PFSK-1 (cell line): Measurements from ENCODE around the gene PPP2CA.

Experiments
- FOXP2 ChIP-seq: optimal IDR thresholded peaks from 2 replicates; pipeline ENCODE3; 2011; ENCODE audit warnings: borderline replicate concordance, control low read depth, inconsistent platforms; ENCODE audit not compliant: insufficient read depth; ENCODE audit errors: extremely low read length, extremely low read depth
- POLR2AphosphoS5 ChIP-seq: IDR thresholded peaks from 2 replicates; pipeline ENCODE4 v1.6.1; 2012; ENCODE audit warnings: low read depth, mild to moderate bottlenecking, control low read depth, low read length, moderate library complexity
- SIN3A ChIP-seq: IDR thresholded peaks from 2 replicates; pipeline ENCODE4 v1.6.1; 2012; ENCODE audit warnings: mild to moderate bottlenecking, low read length, moderate library complexity, borderline replicate concordance; ENCODE audit not compliant: insufficient read depth
- TF ChIP-seq, protein P1 (sequence below), 2 experiments: IDR thresholded peaks; 2 replicates each; pipeline versions ENCODE4 v1.6.1 to v1.8.0; 2011 to 2012; ENCODE audit warnings: low read depth in 2 of 2, low read length in 2 of 2, control low read depth in 1 of 2, inconsistent platforms in 1 of 2, mild to moderate bottlenecking in 1 of 2, moderate library complexity in 1 of 2; ENCODE audit not compliant: insufficient read depth in 1 of 2

- TF ChIP-seq POLR2AphosphoS5 (no peak), FOXP2 (no peak), SIN3A (no peak)
- TF ChIP-seq, protein P1, sequence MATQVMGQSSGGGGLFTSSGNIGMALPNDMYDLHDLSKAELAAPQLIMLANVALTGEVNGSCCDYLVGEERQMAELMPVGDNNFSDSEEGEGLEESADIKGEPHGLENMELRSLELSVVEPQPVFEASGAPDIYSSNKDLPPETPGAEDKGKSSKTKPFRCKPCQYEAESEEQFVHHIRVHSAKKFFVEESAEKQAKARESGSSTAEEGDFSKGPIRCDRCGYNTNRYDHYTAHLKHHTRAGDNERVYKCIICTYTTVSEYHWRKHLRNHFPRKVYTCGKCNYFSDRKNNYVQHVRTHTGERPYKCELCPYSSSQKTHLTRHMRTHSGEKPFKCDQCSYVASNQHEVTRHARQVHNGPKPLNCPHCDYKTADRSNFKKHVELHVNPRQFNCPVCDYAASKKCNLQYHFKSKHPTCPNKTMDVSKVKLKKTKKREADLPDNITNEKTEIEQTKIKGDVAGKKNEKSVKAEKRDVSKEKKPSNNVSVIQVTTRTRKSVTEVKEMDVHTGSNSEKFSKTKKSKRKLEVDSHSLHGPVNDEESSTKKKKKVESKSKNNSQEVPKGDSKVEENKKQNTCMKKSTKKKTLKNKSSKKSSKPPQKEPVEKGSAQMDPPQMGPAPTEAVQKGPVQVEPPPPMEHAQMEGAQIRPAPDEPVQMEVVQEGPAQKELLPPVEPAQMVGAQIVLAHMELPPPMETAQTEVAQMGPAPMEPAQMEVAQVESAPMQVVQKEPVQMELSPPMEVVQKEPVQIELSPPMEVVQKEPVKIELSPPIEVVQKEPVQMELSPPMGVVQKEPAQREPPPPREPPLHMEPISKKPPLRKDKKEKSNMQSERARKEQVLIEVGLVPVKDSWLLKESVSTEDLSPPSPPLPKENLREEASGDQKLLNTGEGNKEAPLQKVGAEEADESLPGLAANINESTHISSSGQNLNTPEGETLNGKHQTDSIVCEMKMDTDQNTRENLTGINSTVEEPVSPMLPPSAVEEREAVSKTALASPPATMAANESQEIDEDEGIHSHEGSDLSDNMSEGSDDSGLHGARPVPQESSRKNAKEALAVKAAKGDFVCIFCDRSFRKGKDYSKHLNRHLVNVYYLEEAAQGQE (IDR thresholded peaks at IDR 0.05; ENCODE audit: insufficient read depth in 1 of 2, low read depth in 2 of 2, low read length in 2 of 2), result no peak
Observed at GRCh38 chr5:134215757-134216156, 10.1 kb downstream of the PPP2CA start.
